GM21423 (cell line): ENCODE data around the gene STAM.

ENCODE experiments used
- ATAC-seq: cut with Tn5 transposase; IDR thresholded peaks from one replicate; pipeline ENCODE4 v1.9.1; 2021; ENCODE audit warnings: mild to moderate bottlenecking, moderate library complexity; ENCODE audit not compliant: unreplicated experiment

STAM gene

GRCh38 chr10:17645621-17646345, 1.8 kb downstream of the STAM start:
- ATAC-seq: no peak

- no peak for ATAC-seq
Measured at GRCh38 chr10:17647326-17647725, 3.4 kb downstream of the STAM start.

- no peak for ATAC-seq
Measured at GRCh38 chr10:17648243-17649035, 4.5 kb downstream of the STAM start.

- no peak for ATAC-seq
Measured at GRCh38 chr10:17649052-17649451, 5.1 kb downstream of the STAM start.

GRCh38 chr10:17649836-17650235, 5.9 kb downstream of the STAM start:
- ATAC-seq: no peak

- ATAC-seq: no peak
Measured at GRCh38 chr10:17650416-17650815, 6.5 kb downstream of the STAM start.

GRCh38 chr10:17651896-17652295, 7.9 kb downstream of the STAM start:
- no peak for ATAC-seq

- ATAC-seq: no peak
Measured at GRCh38 chr10:17652585-17652984, 8.6 kb downstream of the STAM start.

- no peak for ATAC-seq
Measured at GRCh38 chr10:17655009-17655408, 11.1 kb downstream of the STAM start.

GRCh38 chr10:17655567-17656146, 11.7 kb downstream of the STAM start:
- ATAC-seq: peak; percentile 87

GRCh38 chr10:17657103-17657500, 13.2 kb downstream of the STAM start:
- ATAC-seq: no peak

- no peak for ATAC-seq
Measured at GRCh38 chr10:17659365-17659764, 15.4 kb downstream of the STAM start.

GRCh38 chr10:17660921-17661320, 17.0 kb downstream of the STAM start:
- ATAC-seq: no peak

- ATAC-seq: no peak
Measured at GRCh38 chr10:17661510-17661909, 17.6 kb downstream of the STAM start.

- ATAC-seq: no peak
Measured at GRCh38 chr10:17662193-17663138, 18.5 kb downstream of the STAM start.

GRCh38 chr10:17663450-17663849, 19.5 kb downstream of the STAM start:
- no peak for ATAC-seq

- ATAC-seq: no peak
Measured at GRCh38 chr10:17665747-17666146, 21.8 kb downstream of the STAM start.

GRCh38 chr10:17668435-17669184, 24.7 kb downstream of the STAM start:
- peak; percentile 14 for ATAC-seq

GRCh38 chr10:17669185-17669872, 25.4 kb downstream of the STAM start:
- ATAC-seq: peak; percentile 54

- no peak for ATAC-seq
Measured at GRCh38 chr10:17671307-17671706, 27.4 kb downstream of the STAM start.
